DMS53 treated with DMSO at 0.1 percent for 48 hours (cell line): ENCODE data around the gene CFL2.
"Not testable (repeated sequence)": the region's sequence is repeated elsewhere in the genome, so short reads cannot be mapped to it uniquely, and the experiment has no call there.

Source experiments
- DNase-seq: peaks from one replicate; lab custom pipeline; 2025; ENCODE audit not compliant: unreplicated experiment; lab: John Stamatoyannopoulos, UW

CFL2 gene

DNA sequence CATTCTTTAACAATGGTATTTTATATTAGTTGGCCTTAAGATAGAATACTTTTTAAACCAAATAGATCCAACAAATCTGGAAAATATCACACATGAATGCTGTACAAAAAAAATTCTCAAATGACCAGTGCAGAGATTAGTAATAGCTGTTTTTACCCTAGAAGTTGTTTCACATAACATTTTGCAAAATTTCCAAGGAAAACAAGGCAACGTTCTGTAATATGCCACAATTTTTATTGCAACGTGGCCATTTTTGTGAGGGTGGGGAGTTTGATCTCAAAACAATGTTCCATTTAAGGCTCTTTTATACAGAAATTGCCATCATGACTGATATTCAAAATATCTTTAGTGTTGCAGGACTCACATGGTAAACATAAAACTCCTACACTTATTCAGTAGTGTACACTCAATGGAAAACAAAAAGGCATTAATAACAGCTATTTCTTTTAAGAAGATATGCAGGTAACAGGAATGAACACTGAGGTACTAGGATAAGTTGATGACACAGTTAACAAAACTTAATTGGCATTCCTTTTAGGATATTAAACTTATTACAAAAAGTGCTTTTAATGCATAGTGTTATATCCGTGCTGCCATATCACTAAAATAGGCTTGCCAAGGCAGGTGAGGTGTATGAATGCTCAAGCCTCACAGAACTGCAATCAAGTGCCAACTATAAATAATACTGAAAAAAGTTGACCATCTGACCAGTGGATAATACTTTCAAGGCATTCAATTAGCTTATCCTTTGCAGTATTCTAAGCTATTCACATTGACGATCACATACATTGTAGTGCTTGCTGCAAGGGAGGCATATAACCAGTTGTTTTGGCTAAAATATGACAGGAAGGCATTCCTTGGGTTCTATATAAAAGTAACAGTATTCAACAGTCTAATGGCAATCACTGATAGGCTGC lies 2.3 kb downstream of the CFL2 start:
- DNase-seq = no peak

DNA sequence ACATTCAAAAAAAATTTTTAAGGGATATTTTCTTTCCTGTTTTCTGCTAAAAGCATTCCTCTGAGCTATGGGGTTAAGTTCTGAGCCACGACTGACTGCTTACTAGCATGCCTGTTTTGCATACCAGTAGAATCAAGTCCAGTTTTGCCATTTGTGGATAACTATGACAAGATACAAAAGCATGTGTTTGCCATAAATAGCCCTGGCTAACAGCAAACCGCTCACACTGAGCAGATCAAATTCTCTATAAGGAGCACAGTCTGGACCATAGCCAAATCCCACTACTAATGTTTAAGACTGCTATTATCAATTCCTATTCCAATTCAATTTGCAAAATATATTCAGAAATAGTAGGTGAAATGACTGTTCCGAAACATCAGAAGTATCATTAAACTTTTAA lies 3.2 kb downstream of the CFL2 start:
- DNase-seq = no peak

DNA sequence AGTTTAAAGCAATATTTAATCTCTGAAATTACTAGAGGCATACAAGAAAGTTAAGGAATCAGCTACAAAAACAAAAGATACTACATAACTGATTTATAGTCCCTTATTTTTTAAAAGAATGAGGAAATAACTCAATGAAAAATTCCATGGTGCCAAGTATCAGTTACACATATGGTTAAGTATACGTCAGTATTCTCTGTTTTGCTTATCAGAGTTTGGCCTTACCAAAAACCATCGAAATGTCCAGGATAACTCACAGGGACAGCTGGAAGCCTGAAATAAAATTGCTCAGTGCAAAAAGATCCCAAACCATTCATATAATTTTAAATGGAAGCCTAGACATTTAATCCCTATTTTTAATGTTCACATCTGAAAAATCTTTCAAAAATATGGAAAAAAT lies 3.6 kb downstream of the CFL2 start:
- DNase-seq = no peak

DNA sequence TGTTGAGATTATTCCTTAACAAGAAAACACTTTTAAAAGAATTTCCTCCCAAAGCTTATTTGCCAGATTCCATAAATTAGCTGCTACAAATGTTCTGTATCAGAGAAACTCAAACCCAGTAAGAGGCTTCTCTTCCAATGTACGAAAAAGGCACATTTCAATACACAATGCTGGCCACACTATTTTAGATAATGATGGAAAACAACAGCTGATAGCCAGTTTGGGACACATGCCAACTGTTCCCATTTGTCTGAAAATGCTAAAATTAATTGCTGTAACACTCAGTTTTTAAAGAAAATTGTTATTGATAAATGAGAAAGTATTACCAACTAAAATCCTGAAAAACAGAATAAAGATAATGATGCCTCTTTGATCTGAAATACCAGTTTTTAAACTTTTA lies 4.4 kb downstream of the CFL2 start:
- DNase-seq = no peak

DNA sequence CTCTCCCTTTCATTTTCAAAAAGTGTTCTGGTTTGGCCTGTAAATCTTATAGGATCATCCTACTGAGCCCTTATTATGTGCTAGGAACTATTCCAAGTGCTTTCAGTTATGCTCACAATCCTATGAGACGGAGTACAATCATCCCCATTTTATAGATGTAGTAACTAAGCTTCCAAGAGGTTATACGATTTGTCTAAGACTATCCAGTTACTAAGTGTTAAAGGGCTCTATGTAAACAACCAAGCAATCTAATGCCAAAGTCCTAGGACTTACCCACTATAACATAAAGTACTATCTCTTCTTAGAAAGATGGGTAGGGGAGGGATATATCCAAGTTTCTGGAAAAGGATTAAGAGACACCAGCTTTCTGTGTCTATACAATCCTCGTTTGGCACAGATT lies 6.7 kb downstream of the CFL2 start:
- DNase-seq = no peak

DNA sequence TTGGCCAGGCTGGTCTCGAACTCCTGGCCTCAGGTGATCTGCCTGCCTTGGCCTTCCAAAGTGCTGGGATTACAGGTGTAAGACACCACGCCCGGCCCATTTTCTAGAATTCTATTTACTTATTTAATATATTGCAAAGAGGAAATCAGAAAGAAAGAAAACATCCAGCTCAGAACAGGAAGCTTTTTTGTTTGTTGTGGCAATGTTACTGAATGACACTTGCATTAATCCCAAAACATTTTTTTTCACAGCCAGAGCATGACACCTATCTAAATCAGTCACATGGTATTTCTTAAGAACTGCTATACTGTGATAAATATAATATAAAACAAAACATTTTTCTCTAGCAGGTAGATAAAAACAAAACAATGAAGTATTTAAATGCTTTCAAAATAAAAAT lies 12.6 kb downstream of the CFL2 start:
- no peak for DNase-seq

DNA sequence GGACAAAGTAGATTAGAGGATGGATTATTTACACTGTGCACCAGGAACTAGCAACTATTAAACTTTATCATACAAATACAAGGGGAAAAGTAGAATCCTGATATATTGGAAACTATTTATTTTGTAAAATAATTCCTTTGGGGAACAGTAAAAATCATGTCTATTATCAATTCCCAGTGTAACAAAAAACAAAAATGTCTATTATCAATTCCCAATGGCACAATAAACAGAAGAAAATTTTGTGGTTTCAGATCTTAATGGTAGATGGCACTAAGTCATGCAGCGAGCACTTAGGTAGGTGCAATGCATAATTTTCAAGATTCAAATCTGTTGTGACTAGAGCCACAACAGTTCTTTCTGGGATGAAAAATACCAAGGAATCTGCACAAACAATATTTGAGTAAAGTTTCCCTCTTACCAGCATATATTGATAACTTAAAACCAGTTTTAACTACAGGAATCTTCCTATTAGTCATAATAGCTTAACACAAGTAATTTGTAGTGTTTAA lies 13.7 kb downstream of the CFL2 start:
- no peak for DNase-seq

DNA sequence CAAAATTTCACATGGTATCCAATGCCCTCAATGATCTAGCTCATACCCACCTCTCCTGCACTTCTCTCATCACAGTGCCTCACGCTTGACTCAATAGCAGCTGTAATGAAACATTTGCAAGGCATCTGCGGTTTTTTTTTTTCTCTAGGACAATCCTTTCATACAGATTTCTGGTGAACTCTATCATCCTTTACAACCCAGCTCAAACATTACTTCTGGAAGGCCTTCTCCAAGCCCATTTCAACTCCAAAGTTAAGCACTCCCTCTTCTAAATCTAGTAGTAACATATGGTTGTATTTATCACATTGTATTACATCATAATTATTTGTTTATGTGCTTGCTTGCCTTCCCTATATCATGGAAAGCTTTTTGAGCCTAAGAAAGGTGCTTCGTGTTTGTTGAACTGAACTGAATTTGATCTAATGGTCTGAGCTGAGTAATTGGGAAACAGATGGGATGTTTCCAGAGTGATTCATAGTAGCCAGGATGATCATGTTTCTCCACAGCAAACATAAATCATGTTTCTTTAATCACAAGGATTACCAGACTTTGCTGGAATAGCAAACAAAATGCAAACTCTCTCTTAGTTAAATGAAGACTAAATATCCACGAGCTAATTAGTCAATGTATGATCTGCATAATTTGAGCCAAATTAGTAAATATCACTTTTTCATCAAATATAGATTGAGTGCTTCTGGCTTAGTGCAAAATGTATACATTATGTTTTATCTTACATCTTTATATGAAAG lies 14.3 kb downstream of the CFL2 start:
- peak; percentile 63 for DNase-seq

DNA sequence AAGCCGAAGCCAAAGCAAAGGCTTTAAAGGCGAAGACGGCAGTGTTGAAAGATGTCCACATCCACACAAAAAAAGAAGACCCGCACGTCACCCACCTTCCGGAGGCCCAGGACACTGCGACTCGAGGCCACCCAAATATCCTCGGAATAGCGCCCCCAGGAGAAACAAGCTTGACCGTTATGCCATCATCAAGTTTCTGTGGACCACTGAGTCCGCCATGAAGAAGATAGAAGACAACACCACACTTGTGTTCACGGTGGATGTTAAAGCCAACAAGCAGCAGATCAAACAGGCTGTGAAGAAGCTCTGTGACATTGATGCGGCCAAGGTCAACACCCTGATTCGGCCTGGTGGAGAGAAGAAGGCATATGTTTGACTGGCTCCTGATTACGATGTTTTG lies 20.2 kb downstream of the CFL2 start:
- DNase-seq = not testable (repeated sequence)

DNA sequence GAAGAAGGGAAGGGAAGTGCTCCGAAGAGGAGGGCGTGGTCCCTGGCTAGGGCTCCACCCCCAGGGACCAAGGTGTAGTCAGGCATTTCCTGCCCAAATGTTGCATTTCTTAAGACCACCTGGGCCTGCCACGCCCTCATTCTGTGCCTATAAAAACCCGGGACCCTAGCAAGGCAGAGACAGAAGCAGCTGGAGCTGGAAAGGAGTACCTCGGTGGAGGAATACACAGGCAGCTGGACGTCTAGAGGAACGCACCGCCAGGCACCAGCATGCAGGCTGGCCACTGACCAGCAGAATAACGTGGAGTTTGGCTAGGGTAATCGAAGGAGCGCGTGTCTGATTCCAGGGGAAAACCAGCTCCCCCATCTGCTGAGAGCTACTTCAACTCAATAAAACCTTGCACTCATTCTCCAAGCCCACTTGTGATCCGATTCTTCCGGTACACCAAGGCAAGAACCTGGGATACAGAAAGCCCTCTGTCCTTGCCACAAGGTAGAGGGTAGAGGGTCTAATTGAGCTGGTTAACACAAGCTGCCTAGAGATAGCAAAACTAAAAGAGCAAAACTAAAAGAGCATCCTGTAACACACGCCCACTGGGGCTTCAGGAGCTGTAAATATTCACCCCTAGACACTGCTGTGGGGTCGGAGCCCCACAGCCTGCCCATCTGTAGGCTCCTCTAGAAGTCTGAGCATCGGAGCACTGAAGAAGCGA lies 21.0 kb downstream of the CFL2 start:
- no peak for DNase-seq

DNA sequence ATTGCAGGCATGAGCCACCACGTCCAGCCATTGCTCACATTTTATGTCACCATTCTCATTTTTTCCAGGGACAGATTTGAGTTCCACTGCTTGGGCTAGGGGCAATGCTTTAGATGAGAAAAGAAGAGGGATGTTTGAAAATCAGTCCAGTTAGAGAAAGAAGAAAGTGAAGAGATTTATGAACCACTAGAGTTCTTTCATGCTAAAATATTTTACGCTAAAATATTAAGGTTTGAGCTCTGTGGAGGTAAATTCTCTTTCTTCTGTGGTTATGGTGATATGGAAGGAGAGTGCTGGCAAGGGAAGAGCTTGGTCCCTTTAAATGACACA lies 21.5 kb downstream of the CFL2 start:
- no peak for DNase-seq

DNA sequence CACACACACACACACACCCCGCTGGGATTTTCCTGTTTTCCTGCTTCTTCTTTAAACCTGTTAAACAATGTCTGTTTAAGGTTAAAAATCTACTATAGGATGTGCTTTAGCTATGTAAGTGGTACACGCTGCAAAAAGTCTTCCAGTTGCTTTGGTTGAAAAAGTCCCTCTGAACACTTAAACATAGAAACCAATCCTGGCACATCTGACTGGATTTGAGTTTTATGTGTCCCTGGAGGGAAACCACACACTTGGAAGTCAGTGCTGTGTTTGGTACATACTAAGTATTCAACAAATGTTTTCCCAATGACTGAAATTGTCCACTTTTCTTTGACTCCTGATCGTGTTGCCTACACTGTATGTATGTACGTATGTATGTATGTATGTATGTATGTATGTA lies 22.0 kb downstream of the CFL2 start:
- DNase-seq = no peak

DNA sequence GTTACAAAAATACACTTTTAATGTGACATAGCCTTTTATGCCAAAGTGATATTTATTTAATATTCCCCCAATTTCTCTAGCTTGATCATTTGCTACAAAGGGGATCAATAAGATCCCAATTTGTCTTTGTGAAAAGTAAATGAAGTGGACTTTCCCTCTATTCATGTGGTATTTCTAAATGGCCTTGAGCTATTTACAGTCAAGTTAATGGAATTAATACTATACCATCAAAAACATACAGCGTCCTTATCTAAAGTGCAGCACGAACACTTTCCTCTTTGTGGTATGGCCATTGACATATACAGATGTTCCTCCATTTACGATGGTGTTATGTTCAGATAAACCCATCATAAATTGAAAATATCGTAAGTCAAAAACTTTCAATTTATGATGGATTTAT lies 23.2 kb downstream of the CFL2 start:
- no peak for DNase-seq

DNA sequence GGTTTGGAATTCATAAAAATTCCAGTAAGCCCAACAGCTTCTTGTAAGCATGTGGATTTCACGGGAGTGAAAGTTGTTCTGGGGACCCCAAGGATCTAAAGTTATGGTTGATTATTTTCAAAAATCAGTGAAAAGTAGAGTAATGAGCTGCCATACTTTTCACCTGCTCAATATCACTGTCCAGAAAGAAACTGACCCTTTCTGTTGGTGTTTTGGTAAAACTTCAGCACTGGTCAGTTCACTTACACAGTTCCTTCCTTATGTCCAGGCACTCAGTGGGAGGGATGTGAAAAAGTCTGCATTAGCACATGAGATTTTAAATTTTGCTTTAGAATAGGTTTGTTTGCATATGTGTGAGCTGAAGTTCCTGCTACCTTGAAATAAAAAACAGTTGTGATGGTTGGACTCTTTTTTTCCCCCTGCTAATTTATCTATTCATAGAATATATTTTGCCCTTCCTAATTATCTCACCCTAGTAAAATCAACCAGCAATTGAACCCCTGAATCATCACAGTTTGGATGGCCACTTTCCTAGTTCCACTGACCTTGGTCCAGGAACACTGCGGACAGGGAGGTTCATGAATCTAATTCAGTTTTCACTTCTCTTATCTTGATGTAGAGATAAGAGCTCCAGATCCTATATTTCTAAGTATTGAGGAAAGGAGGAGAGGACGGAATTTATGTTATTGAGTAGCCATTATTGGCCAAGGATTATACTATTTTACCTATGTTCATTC lies 25.8 kb downstream of the CFL2 start:
- no peak for DNase-seq

DNA sequence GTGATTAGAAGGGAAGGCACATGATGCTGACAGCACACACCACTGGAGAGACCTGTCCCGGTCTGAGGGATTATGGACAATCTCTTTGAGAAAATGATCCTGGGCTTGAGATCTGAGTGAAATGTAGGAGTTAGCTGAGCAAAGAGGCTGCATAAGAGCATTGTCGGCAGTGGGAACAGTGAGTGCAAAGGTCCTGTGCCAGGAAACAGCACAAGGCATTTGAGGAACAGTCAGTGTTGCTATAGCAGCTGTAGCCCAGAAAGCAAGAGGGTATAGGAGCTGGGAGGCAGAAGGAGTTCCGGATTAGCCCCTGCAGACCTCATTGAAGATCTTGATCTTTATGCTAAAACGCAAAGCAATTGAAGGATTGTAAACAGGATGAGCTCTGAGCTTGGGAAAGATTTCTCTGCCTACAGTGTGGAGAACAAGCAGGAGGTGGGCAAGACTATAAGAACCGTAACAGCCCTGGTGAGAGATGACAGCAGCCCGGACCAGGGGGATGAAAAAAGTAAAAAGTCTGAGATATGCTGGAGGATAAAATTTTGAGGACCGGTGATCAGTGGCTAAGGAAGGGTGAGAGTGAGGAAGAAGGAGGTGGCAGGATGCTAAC lies 28.5 kb downstream of the CFL2 start:
- no peak for DNase-seq

DNA sequence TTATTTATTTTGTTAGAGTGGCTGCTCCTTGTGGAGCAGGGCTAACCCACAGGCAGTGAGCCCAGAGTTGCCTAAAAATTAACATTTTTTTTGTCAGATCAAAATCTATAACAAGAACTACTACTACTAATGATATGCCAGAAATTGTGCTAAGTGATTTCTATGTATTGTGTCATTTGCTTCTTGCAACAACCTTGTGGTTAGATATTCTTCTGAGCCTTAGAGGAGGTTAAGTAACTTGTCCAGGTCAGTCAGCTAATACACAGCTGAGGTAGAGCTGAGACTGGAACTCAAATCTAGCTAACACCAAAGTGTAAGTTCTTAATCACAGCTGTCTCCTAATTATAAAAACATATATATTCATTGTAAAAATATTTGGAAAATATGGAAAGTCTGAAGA lies 29.8 kb downstream of the CFL2 start:
- DNase-seq = no peak

DNA sequence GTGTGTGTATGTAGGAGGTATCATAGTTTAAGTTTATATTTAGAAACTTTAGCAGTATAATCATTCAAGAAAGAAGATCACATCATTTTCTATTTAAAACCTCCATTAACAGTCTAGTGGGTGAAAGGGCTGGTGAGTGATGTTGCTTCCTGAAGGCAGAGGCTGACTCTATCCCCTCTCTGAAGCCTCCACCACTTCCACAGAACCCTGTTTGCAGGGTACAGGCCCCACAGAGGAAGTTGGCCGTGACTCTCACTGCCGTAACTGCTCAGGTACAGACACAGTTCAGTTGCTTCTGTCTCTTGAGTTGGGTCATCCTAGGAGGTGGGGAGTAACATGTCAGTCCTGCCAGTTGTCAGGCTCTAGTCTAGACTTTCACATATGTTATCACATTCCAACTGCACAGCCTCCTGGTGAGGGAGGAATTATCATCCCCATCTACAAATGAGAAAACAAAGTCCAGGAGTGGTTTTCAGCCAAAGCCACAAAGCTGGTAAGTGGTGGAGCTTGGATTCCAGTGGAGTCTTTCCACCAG lies 31.5 kb downstream of the CFL2 start:
- DNase-seq = no peak

DNA sequence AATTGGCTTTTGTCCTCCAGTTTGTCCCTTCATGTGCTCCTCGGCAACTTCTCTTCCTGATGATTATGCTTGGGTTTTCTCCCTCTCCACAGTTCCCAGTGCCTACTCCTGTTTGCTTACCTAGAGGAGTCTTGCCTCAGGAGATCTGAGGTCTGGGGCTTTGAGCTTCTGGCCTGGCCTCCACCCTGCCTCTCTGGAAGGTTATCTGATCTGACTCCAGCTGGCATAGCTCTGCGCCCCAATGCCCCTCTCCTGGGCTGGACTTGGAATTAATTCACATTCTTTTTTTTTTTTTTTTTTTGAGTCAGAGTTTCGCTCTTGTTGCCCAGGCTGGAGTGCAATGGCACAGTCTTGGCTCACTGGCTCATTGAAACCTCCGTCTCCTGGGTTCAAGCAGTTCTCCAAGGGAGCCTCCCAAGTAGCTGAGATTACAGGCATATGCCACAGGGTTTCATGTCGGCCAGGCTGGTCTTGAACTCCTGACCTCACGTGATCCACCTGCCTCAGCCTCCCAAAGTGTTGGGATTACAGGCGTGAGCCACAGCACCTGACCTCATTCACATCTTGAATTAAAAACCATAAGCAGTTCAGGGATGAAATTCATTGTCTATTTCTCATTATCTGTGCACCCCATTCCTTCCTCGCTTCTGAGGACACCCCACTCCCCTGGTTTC lies 33.5 kb downstream of the CFL2 start:
- no peak for DNase-seq

DNA sequence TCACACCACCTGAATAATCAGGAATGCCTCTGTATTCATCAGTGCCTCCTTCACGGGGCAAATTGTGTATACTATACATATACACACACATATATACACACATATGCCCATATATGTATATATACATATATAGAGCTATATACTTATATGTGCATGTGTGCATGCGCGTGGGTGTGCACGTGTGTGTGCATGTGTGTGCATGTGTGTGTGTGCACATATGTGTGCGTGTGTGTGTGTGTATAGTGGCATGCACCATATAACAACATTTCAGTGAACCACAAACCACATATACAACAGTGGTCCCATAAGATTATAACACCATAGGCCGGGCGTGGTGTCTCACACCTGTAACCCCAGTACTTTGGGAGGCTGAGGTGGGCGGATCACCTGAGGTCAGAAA lies 35.7 kb downstream of the CFL2 start:
- no peak for DNase-seq

DNA sequence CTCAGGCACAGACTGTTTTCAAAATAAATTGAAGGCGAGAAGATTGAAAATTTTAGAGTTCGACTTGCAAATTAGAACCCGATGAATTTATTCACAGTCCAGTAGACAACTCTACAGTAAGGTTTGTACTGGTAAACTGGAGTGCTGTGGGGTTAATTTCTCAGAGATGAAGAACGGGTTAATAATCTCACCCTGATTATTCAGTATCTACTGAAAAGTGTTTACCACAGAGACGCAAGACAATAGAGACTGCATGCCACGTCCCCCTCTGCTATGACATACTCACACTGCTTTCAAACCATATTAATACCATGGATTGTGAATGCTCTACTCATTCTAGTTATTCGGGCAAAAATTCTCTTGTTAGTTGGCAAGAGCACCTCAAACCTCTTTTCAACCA lies 36.1 kb downstream of the CFL2 start:
- DNase-seq = no peak
